Measurements from ENCODE around the gene MAP4. TPM values are rescaled to one million over a fixed set of nuclear protein-coding genes. Genes with fewer than 3 reads are reported as not detected.

The MAP4 gene
- total and polyA plus RNA-seq, 2 donors (not counting 3 experiments of a cell fraction or from before 2014, with no cell fraction given), result 121 to 290 TPM

- Histone ChIP-seq H3K36me3 (ENCODE audit: control insufficient read depth in 2 of 2, extremely low read depth in 1 of 2, insufficient read depth in 2 of 2, low read length in 2 of 2) (peaks cover 3 to 6% of the 10 kb centered on the region in 2 experiments), H3K9me3 (replicated peaks; ENCODE audit: control insufficient read depth, insufficient read depth, low read length) (no peaks in the 10 kb centered on the region), H3K4me3 (replicated peaks in 1 of 3; ENCODE audit: insufficient read depth in 1 of 3, low read depth in 1 of 3, low read length in 3 of 3) (no peak overlapping the region), H3K4me1 (ENCODE audit: control insufficient read depth, extremely low read depth, insufficient read depth, low read length) (peaks cover 5% of the 10 kb centered on the region), H3K79me2 (ENCODE audit: control insufficient read depth, insufficient read depth, low read length) (peaks cover 2% of the 10 kb centered on the region), H3K9ac (replicated peaks; ENCODE audit: extremely low read depth, insufficient read depth, low read length) (no peak overlapping the region), H3K27ac (ENCODE audit: insufficient read depth, low read depth, low read length) (no peak overlapping the region), H3K9me1 (replicated peaks; ENCODE audit: control insufficient read depth, extremely low read depth, insufficient read depth, low read length) (no peaks in the 10 kb centered on the region), H3K27me3 (ENCODE audit: control insufficient read depth in 2 of 2, insufficient read depth in 2 of 2, low read length in 2 of 2) (no peaks in the 10 kb centered on the region), H4K20me1 (replicated peaks; ENCODE audit: control insufficient read depth, extremely low read depth, insufficient read depth, low read length) (no peaks in the 10 kb centered on the region), H3K4me2 (ENCODE audit: insufficient read depth, low read length) (no peak overlapping the region), H2AFZ (ENCODE audit: low read depth, low read length) (no peak overlapping the region)
- BruUV-seq (replicated peaks), result no TSS peak
- FAIRE-seq, result no peak
- DNase-seq (ENCODE audit: low read depth, low spot score), result no peak
- ChIA-PET POLR2A (no interaction called here), CTCF (no interaction called here)
- dilution Hi-C loops (cut with MboI; ENCODE audit: extremely low pct_ligation_motif_present, low sequenced_read_pairs) (no loop called here), intact Hi-C loops (cut with micrococcal nuclease) (no loop called here)
- no peak for TF ChIP-seq JUN (IDR thresholded peaks at IDR 0.05; ENCODE audit: borderline replicate concordance, insufficient read depth, insufficient read length, low read depth)
- TF ChIP-seq, protein P1, sequence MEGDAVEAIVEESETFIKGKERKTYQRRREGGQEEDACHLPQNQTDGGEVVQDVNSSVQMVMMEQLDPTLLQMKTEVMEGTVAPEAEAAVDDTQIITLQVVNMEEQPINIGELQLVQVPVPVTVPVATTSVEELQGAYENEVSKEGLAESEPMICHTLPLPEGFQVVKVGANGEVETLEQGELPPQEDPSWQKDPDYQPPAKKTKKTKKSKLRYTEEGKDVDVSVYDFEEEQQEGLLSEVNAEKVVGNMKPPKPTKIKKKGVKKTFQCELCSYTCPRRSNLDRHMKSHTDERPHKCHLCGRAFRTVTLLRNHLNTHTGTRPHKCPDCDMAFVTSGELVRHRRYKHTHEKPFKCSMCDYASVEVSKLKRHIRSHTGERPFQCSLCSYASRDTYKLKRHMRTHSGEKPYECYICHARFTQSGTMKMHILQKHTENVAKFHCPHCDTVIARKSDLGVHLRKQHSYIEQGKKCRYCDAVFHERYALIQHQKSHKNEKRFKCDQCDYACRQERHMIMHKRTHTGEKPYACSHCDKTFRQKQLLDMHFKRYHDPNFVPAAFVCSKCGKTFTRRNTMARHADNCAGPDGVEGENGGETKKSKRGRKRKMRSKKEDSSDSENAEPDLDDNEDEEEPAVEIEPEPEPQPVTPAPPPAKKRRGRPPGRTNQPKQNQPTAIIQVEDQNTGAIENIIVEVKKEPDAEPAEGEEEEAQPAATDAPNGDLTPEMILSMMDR (IDR thresholded peaks at IDR 0.05; ENCODE audit: extremely low read depth in 1 of 2, insufficient read depth in 1 of 2, low read depth in 1 of 2, low read length in 2 of 2), result no peak
- TF ChIP-seq POLR2AphosphoS5 (IDR thresholded peaks at IDR 0.05; ENCODE audit: insufficient read depth, low read depth, low read length), result no peak
- no peak for TF ChIP-seq POLR2A (IDR thresholded peaks at IDR 0.05; ENCODE audit: low read depth, low read length)
- TF ChIP-seq GATA2 (IDR thresholded peaks at IDR 0.05; ENCODE audit: insufficient read depth, insufficient read length, low read depth, low read length), result no peak
- TF ChIP-seq MYC (IDR thresholded peaks at IDR 0.05; ENCODE audit: low read depth, low read length), result no peak
- no peak for TF ChIP-seq FOS (IDR thresholded peaks at IDR 0.05; ENCODE audit: borderline replicate concordance, insufficient read depth, low read length)
- no peak for TF ChIP-seq MAX (IDR thresholded peaks at IDR 0.05; ENCODE audit: insufficient read depth, insufficient read length)
- no peak for TF ChIP-seq EZH2 (IDR thresholded peaks at IDR 0.05; ENCODE audit: borderline replicate concordance, low read depth, low read length, severe bottlenecking)
These were observed 131.6 kb downstream of the MAP4 start for GRCh38 chr3:47884603-47885002.

Measured in endothelial cell of umbilical vein (primary cell).